Measurements from ENCODE around the gene TMC6. TPM values are rescaled to one million over a fixed set of nuclear protein-coding genes. Genes with fewer than 3 reads are reported as not detected.

TMC6 gene
- total and polyA plus RNA-seq, 2 of the 13 experiments (the other 11 are each of a cell fraction or from before 2014, with no cell fraction given), result 48.4 to 99.1 TPM

DNA sequence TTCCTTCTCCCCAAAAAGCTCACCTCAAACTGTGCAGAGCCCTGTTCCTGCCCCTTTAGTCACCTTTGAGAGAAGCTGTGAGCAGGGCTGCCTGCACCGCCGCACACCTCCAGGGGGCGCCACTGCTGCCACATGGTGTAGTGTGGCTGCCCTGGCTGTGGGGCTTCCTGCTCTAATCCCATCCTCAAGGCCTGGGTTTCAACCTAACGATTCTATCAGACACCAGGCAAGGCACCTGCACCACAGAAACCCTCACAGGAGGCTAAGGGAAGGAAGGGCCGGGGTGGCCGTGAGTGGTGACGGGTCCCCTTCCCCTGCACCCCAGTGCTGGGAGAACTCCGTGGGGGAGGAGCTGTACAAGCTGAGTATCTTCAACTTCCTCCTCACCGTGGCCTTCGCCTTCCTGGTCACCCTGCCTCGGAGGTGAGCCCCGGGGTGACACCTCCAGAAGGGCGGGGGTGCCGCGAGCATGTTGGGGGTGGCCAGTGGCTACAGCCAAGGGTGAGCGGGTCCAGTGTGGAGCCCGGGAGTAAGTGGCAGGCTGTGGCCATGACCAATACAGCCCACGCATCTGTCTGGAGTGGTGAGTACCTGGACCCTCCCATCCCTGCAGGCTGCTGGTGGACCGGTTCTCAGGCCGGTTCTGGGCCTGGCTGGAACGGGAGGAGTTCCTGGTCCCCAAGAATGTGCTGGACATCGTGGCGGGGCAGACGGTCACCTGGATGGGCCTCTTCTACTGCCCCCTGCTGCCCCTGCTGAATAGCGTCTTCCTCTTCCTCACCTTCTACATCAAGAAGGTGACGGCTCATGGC, 9.0 kb upstream of the TMC6 start (continued):
- TF ChIP-seq ZNF446 (CRISPR knock-in tag; IDR thresholded peaks at IDR 0.05) (no peak), ZNF343 (CRISPR knock-in tag; IDR thresholded peaks at IDR 0.05) (no peak), ZNF160 (CRISPR knock-in tag; IDR thresholded peaks at IDR 0.05) (no peak), RBM39 (IDR thresholded peaks at IDR 0.05; ENCODE audit: low read depth, low read length, poor library complexity, severe bottlenecking) (peak; percentile 28), HNF4G (IDR thresholded peaks at IDR 0.05; ENCODE audit: borderline replicate concordance, low read depth, low read length) (no peak), HNF4G (CRISPR knock-in tag; IDR thresholded peaks at IDR 0.05; ENCODE audit: borderline replicate concordance, low read depth) (no peak), U2AF1 (optimal IDR thresholded peaks at IDR 0.05; ENCODE audit: low read depth, low read length) (no peak), SMAD9 (CRISPR knock-in tag; IDR thresholded peaks at IDR 0.05) (no peak), KDM2A (CRISPR knock-in tag; IDR thresholded peaks at IDR 0.05; ENCODE audit: borderline replicate concordance, low read depth) (peak; percentile 50), MBNL3 (CRISPR knock-in tag; conservative IDR thresholded peaks at IDR 0.05) (no peak), ZNF709 (CRISPR knock-in tag; IDR thresholded peaks at IDR 0.05) (no peak), JARID2 (CRISPR knock-in tag; IDR thresholded peaks at IDR 0.05; ENCODE audit: insufficient replicate concordance) (no peak), ZBTB8A (CRISPR knock-in tag; IDR thresholded peaks at IDR 0.05; ENCODE audit: borderline replicate concordance, low read depth) (no peak), HMG20A (CRISPR knock-in tag; IDR thresholded peaks at IDR 0.05; ENCODE audit: borderline replicate concordance) (no peak), ZFP41 (CRISPR knock-in tag; IDR thresholded peaks at IDR 0.05; ENCODE audit: borderline replicate concordance) (no peak; the same call in 1 of the 2 replicates)
- TF ChIP-seq, protein P1, sequence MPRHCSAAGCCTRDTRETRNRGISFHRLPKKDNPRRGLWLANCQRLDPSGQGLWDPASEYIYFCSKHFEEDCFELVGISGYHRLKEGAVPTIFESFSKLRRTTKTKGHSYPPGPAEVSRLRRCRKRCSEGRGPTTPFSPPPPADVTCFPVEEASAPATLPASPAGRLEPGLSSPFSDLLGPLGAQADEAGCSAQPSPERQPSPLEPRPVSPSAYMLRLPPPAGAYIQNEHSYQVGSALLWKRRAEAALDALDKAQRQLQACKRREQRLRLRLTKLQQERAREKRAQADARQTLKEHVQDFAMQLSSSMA (CRISPR knock-in tag; IDR thresholded peaks at IDR 0.05), result no peak
- TF ChIP-seq, protein P2, sequence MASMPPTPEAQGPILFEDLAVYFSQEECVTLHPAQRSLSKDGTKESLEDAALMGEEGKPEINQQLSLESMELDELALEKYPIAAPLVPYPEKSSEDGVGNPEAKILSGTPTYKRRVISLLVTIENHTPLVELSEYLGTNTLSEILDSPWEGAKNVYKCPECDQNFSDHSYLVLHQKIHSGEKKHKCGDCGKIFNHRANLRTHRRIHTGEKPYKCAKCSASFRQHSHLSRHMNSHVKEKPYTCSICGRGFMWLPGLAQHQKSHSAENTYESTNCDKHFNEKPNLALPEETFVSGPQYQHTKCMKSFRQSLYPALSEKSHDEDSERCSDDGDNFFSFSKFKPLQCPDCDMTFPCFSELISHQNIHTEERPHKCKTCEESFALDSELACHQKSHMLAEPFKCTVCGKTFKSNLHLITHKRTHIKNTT (CRISPR knock-in tag; IDR thresholded peaks at IDR 0.05), result no peak
- TF ChIP-seq, protein P3, sequence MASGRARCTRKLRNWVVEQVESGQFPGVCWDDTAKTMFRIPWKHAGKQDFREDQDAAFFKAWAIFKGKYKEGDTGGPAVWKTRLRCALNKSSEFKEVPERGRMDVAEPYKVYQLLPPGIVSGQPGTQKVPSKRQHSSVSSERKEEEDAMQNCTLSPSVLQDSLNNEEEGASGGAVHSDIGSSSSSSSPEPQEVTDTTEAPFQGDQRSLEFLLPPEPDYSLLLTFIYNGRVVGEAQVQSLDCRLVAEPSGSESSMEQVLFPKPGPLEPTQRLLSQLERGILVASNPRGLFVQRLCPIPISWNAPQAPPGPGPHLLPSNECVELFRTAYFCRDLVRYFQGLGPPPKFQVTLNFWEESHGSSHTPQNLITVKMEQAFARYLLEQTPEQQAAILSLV (CRISPR knock-in tag; IDR thresholded peaks at IDR 0.05; ENCODE audit: borderline replicate concordance), result no peak
- TF ChIP-seq, protein P4, sequence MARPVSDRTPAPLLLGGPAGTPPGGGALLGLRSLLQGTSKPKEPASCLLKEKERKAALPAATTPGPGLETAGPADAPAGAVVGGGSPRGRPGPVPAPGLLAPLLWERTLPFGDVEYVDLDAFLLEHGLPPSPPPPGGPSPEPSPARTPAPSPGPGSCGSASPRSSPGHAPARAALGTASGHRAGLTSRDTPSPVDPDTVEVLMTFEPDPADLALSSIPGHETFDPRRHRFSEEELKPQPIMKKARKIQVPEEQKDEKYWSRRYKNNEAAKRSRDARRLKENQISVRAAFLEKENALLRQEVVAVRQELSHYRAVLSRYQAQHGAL (CRISPR knock-in tag; IDR thresholded peaks at IDR 0.05; ENCODE audit: not compliant biosample characterization), result no peak
- TF ChIP-seq, protein P5, sequence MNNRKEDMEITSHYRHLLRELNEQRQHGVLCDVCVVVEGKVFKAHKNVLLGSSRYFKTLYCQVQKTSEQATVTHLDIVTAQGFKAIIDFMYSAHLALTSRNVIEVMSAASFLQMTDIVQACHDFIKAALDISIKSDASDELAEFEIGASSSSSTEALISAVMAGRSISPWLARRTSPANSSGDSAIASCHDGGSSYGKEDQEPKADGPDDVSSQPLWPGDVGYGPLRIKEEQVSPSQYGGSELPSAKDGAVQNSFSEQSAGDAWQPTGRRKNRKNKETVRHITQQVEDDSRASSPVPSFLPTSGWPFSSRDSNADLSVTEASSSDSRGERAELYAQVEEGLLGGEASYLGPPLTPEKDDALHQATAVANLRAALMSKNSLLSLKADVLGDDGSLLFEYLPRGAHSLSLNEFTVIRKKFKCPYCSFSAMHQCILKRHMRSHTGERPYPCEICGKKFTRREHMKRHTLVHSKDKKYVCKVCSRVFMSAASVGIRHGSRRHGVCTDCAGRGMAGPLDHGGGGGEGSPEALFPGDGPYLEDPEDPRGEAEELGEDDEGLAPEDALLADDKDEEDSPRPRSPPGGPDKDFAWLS (CRISPR knock-in tag; IDR thresholded peaks at IDR 0.05; ENCODE audit: borderline replicate concordance), result 0 out of 2 replicates have a peak, but pooled peaks have one; percentile 49

All from HepG2 (cell line).